Stimulated activated naive CD8-positive, alpha-beta T cell treated with anti-CD3 and anti-CD28 coated beads, Interleukin-15, Interleukin-2, amounts not matched to agents 100 U/mL and 50 U/mL, for 24 hours (primary cell): ENCODE measurements around the gene RAB3D.

ENCODE experiments used
- ATAC-seq: fragments of 150-1000 bp; cut with Tn5 transposase; one replicate; pipeline ENCODE4 v1.10.0; 2021
- DNase-seq: peaks from one replicate; pipeline ENCODE4 v3.0.0; 2021

The RAB3D gene

DNA sequence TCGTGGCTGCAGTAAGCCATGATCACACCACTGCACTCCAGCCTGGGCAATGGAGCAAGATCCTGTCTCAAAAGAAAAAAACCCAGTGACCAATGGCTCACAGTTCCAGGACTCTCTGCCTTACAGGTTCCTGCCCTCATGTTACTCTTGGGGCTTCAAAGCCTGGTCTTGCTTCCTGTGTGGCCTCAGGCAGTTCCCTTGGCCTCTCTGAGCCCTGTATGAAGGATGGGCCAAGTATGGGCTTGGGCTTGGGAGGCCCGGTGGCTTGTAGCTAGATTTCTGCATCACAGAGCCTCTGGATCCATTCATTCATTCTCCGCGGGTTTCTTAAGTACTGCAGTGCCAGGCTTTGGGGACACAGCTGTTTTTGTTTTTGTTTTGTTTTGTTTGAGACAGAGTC, 44.3 kb downstream of the RAB3D start:
- no peak for ATAC-seq

DNA sequence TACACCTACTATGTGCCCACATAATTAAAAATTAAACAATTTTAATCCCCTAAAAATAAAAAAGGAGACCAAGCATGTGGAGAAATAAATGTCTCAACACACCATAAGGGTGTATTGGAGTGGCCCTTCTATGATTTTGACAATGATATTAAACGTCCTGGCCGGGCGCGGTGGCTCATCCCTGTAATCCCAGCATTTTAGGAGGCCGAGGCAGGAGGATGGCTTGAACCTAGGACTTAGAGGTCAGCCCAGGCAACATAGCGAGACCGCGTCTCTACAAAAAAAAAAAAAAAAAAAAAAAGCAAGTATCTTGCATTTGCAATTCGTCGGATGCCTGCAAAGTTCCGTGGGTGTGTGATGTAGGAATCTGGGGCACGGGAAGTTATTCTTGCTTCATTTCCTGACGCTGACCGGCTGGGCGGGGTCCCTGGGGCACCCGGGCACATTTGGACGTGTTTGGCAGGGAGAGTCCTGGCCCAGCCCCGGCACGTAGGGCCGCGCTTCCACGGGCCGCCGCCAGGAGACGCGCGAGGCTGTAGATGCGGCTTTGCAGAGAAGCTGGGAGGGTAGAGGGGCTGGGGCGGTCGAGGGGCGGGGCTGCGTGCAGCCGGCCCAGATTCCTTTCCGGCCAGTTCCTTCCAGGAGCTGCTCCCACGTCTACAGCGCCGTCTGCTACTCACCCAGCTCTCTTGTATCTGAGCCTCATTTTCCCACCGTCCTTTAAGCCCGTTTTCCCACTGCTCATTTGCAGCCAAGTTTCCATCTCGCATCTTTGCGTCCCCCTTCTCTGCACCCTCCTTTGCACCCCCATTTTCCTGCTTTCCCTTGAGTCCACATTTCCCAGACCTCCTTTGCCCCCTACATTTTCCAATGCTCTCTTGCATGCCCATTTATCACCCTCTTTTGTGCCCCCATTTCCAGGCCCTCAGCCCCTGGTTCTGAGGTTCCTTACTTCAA, 45.7 kb downstream of the RAB3D start:
- ATAC-seq (peak; percentile 98), DNase-seq (peak; percentile 90)

More for the DNA sequence above, 44.3 kb downstream of the RAB3D start:
- DNase-seq = no peak

DNA sequence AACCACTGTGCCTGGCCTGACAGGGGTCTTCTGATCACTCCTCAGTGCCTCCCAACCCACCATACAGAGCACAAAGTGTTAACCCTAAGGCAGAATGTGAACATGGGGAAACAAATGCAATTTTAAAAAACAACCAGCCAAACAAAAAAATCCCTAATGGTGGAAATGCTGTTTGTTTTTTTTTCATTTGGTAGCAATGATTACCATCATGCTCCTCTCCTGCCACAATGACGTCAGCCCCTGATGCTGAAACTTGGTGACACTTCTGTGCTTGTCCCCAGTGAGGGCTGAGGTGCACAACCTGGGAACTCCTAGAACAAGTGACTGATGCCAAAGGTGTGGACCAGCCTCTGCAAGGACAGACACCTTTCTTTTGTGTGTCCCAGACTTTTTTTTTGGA, 47.5 kb downstream of the RAB3D start:
- no peak for DNase-seq
- no peak for ATAC-seq

DNA sequence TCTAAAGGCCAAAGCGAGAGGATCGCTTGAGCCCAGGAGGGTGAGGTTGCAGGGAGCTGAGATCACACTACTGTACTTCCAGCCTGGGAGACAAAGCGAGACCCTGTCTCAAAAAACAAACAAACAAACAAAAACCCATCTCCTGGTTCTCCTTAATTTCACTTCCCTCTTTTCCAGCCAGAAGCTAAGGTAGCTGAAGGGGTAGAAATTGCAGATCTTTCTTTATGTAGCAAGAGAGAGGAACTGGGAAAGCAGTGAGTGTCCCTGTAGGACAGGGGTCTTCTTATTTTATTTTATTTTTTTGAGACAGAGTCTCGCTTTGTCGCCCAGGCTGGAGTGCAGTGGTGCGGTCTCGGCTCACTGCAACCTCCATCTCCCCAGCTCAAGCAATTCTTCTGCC, 48.0 kb downstream of the RAB3D start:
- ATAC-seq (no peak), DNase-seq (no peak)

DNA sequence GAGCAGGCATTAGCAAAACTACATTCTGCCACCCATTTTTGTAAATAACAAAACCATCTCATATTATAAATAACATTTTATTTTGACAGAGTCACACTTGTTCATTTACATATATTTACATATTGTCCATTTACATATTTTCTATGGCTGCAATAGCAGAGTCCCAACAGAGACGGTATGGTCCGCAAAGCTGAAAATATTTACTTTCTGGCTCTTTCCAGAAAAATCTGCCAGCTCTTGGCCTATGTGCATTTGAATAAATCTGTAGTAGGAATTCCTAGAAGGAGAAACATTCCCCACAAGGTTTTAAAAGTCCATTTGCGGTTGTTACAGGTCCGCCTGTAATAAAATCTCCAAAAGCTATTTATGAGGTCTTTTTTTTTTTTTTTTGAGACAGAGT, 49.2 kb downstream of the RAB3D start:
- DNase-seq (no peak), ATAC-seq (no peak)

DNA sequence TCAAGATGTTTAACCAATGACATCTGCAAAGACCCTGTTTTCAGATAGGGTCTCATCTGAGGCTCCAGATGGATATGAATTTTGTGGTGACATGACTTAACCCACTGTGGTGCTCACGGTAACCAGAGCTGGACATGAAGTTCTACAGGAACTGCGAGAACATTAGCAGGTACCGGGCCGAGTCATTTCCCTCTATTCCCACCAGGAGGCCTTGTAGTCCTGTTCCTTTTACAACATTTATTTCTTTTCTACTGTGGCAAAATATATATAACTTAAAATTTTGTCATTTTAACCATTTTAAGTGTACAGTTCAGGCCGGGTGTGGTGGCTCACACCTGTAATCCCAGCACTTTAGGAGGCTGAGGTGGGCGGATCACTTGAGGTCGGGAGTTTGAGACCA, 51.1 kb downstream of the RAB3D start:
- no peak for DNase-seq
- no peak for ATAC-seq

DNA sequence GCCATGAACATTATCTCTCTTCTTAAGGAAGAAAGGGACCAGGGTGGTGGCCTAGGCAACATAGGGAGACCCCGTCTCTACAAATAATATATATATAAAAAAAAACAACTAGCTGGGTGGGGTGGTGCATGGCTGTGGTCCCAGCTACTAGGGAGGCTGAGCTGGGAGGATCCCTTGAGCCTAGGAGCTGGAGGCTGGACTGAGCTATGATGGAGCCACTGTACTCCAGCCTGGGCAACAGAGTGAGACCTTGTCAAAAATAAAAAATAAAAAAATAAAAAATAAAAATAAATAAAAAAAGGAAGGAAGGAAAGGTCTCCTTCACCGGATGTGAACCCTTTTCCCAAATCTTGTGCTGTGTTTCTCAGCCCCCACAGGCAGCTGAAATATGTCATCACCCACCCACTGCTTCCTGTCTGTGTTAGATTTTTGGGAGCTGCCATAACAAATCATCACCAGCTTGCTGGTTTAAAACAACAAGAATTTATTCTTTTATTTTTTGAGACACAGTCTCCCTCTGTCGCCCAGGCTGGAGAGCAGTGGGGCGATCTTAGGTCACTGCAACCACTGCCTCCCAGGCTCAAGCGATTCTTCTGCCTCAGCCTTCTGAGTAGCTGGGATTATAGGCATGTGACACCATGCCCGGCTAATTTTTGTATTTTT, 53.0 kb downstream of the RAB3D start:
- no peak for DNase-seq
- ATAC-seq = no peak

DNA sequence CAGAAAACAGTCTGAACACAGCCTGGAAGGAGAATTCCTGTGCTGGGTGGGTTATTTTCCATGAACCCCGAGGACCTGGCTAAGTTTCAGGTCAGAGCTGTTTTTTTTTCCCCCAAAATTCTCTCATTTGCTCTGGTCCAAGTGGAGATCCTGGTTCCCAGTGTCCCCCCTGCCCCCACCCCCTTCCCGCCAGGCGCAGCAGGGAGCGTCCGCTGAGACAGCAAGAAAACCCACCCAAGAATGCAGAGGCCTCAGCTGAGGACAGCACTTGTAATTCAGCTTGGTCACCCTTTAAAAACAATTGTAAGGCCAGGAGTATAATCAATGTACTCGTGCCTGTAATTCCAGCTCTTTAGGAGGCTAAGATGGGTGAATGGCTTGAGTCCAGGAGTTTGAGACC, 54.9 kb downstream of the RAB3D start:
- no peak for ATAC-seq
- no peak for DNase-seq

DNA sequence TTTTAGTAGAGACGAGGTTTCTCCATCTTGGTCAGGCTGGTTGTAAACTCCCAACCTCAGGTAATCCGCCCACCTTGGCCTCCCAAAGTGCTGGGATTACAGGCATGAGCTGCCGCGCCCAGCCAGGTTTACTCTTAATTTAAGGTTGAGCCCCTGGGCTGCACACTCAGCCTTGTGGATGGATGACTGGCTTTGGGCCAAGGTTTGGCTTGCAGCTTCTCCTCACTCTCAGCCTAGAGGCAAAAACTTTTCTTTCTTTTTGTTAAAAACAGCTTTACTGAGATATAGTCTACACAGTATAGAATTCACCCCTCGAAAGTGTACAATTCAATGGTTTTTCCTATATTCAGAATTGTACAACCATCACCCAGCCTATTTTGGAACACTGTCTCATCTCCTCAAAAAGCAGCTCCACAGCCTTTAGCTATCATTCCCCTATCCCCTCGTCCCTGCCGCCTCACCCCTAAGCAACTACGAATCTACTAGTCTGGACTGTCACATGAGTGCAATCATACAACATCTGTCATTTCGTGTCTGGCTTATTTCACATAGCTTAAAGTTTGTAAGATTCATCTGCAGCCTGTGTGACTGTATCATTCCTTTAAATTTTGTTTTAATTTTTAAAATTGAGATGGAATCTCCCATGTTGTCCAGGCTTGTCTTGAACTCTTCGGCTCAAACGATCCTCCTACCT, 58.0 kb downstream of the RAB3D start:
- ATAC-seq (no peak), DNase-seq (no peak)

DNA sequence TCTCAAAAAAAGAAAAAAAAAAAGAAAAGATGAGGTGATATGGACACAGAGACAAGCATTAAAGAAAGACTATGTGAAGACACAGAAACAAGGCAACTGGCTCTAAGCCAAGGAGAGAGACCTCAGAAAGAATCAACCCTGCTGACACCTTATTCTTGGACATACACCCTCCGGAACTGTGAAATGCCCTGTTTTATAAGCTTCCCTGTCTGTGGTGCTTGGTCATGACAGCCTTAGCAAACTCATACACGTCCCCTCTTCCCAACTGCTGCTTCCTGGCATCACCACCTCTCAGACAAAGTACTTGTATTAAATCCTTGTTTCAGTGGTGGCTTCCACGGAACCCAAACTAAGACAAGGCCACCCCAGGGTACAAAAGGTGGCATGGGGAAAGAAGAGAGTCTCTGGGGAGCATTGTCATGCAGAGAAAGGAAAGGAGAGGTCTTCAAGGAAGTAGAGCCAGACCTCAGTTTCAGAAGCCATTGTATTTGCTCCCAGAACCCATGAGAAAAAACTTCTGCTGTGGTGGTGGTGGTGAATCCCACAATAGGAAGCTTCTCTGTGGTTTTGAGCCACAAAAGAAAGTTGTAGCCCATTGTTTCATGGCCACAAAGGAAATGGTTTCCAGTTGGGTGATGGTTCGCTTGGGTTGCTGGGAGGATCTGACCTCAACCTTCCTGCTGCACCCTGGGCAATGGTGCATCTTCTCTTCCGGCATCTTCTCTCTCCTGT, 59.8 kb downstream of the RAB3D start:
- DNase-seq (peak; percentile 30), ATAC-seq (peak; percentile 49)

DNA sequence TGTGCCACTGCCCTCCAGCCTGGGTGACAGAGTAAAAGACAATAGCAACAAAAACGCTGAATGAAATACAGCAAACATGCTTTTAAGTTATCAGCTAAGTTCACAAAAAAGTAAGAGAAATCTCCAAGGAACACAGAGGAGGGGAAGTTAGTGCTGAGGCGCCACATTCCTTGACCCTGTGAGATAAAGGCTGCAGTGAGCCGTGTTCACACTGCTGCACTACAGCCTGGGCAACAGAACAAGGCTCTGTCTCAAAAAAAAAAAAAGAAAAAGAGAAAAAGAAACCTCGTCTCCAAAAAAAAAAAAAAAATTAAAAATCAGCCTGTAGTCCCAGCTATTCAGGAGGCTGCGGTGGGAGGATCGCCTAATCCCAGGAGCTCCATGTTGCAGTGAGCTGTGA, 60.8 kb downstream of the RAB3D start:
- DNase-seq (no peak), ATAC-seq (no peak)

DNA sequence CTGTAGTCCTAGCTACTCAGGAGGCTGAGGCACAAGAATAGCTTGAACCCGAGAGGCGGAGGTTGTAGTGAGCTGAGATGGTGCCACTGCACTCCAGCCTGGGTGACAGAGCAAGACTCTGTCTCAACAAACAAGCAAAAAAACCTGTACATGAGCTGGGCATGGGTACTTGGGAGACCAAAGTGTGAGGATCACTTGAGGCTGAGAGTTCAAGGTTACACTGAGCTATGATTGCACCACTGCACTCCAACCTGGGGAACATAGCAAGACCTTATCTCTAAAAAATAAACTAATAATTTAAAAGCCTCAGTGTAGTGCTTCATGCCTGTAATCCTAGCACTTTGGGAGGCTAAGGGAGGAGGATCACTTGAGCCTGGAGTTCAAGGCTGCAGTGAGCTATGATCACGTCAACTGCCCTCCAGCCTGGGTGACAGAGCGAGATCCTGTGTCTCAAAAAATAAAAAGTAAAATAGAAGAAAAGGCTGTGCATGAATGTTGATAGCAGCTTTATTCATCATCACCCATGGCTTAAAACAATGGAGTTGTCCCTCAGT, 64.8 kb downstream of the RAB3D start:
- no peak for DNase-seq
- ATAC-seq = no peak

DNA sequence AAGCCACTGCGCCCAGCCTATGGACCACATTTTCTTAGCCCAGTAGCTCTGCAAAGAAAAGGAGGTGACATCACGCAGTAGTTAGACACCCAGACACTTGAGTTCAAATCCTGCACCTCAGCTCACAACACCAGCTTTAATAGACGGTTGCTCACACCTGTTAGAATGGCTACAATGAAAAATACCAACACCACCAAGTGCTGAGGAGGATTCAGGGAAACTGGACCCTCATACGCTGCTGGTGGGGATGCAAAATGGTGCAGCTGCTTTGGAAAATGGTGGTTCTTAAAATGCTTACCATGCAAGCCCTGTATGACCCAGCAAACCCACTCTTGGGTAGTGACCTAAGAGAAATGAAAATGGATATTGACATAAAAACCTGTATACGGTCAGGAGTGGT, 65.5 kb downstream of the RAB3D start:
- ATAC-seq (no peak), DNase-seq (no peak)

DNA sequence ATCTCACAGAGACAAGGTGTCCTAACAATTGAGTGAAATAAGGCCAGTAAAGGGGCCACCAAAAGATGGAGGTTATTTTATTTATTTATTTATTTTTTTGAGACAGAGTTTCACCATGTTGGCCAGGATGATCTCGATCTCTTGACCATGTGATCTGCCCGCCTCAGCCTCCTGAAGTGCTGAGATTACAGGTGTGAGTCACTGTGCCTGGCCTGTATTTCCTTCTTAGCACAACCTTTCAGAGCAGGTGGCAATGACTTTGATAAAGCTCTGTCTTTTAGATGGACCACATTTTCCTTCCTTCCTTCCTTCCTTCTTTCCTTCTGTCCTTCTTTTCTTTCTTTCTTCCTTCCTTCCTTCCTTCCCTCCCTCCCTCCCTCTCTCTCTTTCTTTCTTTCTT, 66.2 kb downstream of the RAB3D start:
- DNase-seq (no peak), ATAC-seq (no peak)
